ENCODE measurements around the gene FATE1. TPM values are rescaled to one million over a fixed set of nuclear protein-coding genes. Genes with fewer than 3 reads are reported as not detected.

Gene FATE1
- total and polyA plus RNA-seq, 12 donors = 0.29 to 25.6 (median 0.61) TPM; not detected in 5

- intact Hi-C loops (cut with DNase I) = no loop called here
- Histone ChIP-seq H3K9me3 (replicated peaks in 1 of 3) (no peaks in the 10 kb centered on the region), H3K4me3 (no peak overlapping the region), H3K4me1 (replicated peaks in 1 of 2) (no peaks in the 10 kb centered on the region), H3K27ac (no peak overlapping the region), H3K27me3 (no peaks in the 10 kb centered on the region), H3K36me3 (replicated peaks in 1 of 2) (no peaks in the 10 kb centered on the region)
- no peak for DNase-seq
- TF ChIP-seq POLR2A (IDR thresholded peaks at IDR 0.05) = no peak
- TF ChIP-seq, protein P1, sequence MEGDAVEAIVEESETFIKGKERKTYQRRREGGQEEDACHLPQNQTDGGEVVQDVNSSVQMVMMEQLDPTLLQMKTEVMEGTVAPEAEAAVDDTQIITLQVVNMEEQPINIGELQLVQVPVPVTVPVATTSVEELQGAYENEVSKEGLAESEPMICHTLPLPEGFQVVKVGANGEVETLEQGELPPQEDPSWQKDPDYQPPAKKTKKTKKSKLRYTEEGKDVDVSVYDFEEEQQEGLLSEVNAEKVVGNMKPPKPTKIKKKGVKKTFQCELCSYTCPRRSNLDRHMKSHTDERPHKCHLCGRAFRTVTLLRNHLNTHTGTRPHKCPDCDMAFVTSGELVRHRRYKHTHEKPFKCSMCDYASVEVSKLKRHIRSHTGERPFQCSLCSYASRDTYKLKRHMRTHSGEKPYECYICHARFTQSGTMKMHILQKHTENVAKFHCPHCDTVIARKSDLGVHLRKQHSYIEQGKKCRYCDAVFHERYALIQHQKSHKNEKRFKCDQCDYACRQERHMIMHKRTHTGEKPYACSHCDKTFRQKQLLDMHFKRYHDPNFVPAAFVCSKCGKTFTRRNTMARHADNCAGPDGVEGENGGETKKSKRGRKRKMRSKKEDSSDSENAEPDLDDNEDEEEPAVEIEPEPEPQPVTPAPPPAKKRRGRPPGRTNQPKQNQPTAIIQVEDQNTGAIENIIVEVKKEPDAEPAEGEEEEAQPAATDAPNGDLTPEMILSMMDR (IDR thresholded peaks at IDR 0.05) = no peak
- 61 to 88% methylated on average over 1 of the region's 1 CpG; no CpG with 5 or more reads in 2 of the 4 donors for WGBS, 4 donors
Measured at GRCh38 chrX:151725338-151725614, 9.4 kb downstream of the FATE1 start.

DNA sequence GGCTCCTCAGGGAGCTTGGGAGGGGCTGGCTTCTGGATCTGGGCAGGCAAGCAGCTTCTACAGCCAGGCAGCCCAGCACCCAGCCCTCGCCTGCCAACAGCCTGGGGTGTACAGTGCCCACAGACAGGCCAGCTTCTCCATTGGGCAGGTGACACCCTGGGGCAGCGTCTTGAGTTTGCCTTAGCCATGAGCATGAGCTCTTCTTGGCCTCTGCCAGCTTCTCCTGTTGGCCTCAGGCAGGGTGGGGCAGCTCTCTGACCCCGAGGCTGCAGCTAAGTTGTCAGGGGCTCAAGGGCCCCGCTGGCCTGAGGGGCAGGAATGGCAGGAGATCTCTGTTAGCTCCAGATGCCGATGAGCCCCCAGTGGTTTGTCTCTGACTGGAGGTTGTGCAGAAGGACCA, 10.9 kb downstream of the FATE1 start:
- Histone ChIP-seq H3K36me3 (replicated peaks in 1 of 2) (no peaks in the 10 kb centered on the region), H3K4me1 (replicated peaks in 1 of 2) (no peaks in the 10 kb centered on the region), H3K27me3 (no peaks in the 10 kb centered on the region), H3K27ac (no peak overlapping the region), H3K4me3 (no peak overlapping the region), H3K9me3 (replicated peaks in 1 of 3) (no peaks in the 10 kb centered on the region)
- no peak for DNase-seq
- WGBS, 4 donors = 69 to 100% (median 95%) methylated on average over 1 to 5 of the region's 5 CpGs; no CpG with 5 or more reads in 1 of the 4 donors
- no peak for TF ChIP-seq POLR2A (IDR thresholded peaks at IDR 0.05)
- TF ChIP-seq, protein P1 (IDR thresholded peaks at IDR 0.05) = no peak
- intact Hi-C loops (cut with DNase I) = no loop called here

GRCh38 chrX:151727346-151727745, 11.5 kb downstream of the FATE1 start:
- no peak overlapping the region for H3K4me3 ChIP-seq
- DNase-seq = no peak
- no peaks in the 10 kb centered on the region for H3K27me3 ChIP-seq
- H3K27ac ChIP-seq = no peak overlapping the region
- no peaks in the 10 kb centered on the region for H3K36me3 ChIP-seq (replicated peaks in 1 of 2)
- intact Hi-C loops (cut with DNase I) = no loop called here
- no peaks in the 10 kb centered on the region for H3K9me3 ChIP-seq (replicated peaks in 1 of 3)
- H3K4me1 ChIP-seq (replicated peaks in 1 of 2) = no peaks in the 10 kb centered on the region
- WGBS, 4 donors = 72 to 91% (median 78%) methylated on average over 1 to 4 of the region's 4 CpGs
- no peak for TF ChIP-seq POLR2A (IDR thresholded peaks at IDR 0.05)
- TF ChIP-seq, protein P1 (IDR thresholded peaks at IDR 0.05) = no peak

DNA sequence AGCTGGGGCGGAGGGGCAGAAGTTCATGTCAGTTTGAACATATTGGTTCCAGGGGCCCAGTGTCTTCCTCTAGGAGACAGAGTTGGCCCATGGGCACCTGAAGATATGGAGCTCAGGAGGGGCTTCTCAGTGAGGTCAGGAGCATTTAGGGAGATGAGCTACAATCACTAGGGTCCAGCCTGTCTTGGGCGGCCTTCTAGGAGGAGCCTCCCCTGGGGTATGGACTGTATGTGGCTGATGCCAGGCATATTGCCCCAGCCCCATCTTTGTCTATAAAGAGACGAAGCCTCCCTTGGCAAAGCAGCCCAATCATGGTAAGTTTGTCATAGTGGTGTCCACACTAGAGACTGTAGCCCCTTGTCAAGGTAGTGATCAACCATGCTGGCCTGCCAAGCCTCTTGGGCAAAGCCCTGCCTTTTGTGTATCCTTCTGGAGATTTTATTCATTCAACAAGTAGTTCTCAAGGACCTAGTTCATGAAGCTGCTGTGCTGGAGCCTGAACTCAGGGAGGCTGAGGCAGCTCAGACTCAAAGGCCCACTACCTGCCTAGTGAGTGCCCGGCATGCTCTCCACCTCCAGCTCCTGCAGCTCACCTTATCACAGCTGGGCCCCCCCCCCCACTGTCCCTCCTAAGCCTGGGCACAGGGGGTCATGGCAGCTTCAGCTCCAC, 13.4 kb downstream of the FATE1 start:
- Histone ChIP-seq H3K27ac (no peak overlapping the region), H3K4me3 (no peak overlapping the region), H3K9me3 (replicated peaks in 1 of 3) (no peaks in the 10 kb centered on the region), H3K27me3 (no peaks in the 10 kb centered on the region), H3K4me1 (replicated peaks in 1 of 2) (no peaks in the 10 kb centered on the region), H3K36me3 (replicated peaks in 1 of 2) (no peaks in the 10 kb centered on the region)
- no peak for DNase-seq
- 76 to 92% (median 88%) methylated on average over 1 to 4 of the region's 4 CpGs for WGBS, 4 donors
- intact Hi-C loops (cut with DNase I) = no loop called here
- TF ChIP-seq, protein P1 (IDR thresholded peaks at IDR 0.05) = no peak
- TF ChIP-seq POLR2A (IDR thresholded peaks at IDR 0.05) = no peak

Data from adrenal gland (tissue), 12 donors.